Right lobe of liver (tissue), 4 donors: Measurements from ENCODE around the gene ATP2B3.

Source experiments
- CTCF ChIP-seq, 4 donors: fragments of 200-600 bp in 3 of 4; fragments of 450-650 bp in 1 of 4; IDR thresholded peaks; one replicate each; pipeline versions ENCODE4 v1.5.1 to v1.8.0; 2016 to 2022; ENCODE audit warnings: antibody characterized with exemption in 4 of 4, mild to moderate bottlenecking in 2 of 4
- POLR2A ChIP-seq: fragments of 450-650 bp; IDR thresholded peaks from one replicate; pipeline ENCODE4 v1.6.1; 2017; ENCODE audit warnings: antibody characterized with exemption, mild to moderate bottlenecking
- donor health status: DM: no; HTN: no; CAD: no.
- donor health status: DM: no; HTN: no; CAD: no.
- donor health status: DM: no; HTN: yes; CAD: no.

GRCh38 chrX:153533091-153533490 is 15.6 kb downstream of the ATP2B3 start:
- no peak for TF ChIP-seq CTCF (IDR thresholded peaks at IDR 0.05)
- no peak for TF ChIP-seq POLR2A
